OCI-LY1 (cell line): ENCODE data around the gene EVL.

Experiments
- EZH2 ChIP-seq: fragments of 200-600 bp; sonication (generic), shearing (Covaris generic); IDR thresholded peaks from 2 replicates; pipeline ENCODE4 v1.8.0; 2017; ENCODE audit warnings: borderline replicate concordance, mixed run types, mild to moderate bottlenecking, antibody characterized with exemption, low read length, moderate library complexity, mixed read lengths
- TF ChIP-seq, protein P1 (sequence below): fragments of 200-600 bp; sonication (generic), shearing (Covaris generic); IDR thresholded peaks from 2 replicates; pipeline ENCODE4 v1.5.1; 2017; ENCODE audit warnings: mild to moderate bottlenecking, antibody characterized with exemption, low read length, moderate library complexity, mixed read lengths

DNA sequence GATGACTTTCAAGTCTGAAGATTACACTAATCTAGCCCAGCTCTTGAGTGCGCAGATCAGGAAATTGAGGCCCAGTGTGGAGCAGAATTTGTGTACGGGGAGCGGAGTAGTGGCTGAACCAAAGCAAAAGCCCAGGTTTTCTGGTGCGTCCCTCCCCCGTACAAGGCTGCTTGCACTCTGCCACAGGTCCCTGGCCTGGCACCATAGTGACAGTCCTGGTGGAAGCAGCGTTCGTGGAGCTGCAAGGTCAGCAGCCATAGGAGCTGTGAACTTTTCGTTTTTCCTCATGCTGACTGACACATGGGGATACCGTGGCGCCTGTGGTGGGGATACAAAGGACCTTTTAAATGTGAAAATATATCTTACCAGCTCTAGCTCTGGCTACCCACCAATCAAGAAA lies 1.7 kb downstream of the EVL start:
- TF ChIP-seq, protein P1, sequence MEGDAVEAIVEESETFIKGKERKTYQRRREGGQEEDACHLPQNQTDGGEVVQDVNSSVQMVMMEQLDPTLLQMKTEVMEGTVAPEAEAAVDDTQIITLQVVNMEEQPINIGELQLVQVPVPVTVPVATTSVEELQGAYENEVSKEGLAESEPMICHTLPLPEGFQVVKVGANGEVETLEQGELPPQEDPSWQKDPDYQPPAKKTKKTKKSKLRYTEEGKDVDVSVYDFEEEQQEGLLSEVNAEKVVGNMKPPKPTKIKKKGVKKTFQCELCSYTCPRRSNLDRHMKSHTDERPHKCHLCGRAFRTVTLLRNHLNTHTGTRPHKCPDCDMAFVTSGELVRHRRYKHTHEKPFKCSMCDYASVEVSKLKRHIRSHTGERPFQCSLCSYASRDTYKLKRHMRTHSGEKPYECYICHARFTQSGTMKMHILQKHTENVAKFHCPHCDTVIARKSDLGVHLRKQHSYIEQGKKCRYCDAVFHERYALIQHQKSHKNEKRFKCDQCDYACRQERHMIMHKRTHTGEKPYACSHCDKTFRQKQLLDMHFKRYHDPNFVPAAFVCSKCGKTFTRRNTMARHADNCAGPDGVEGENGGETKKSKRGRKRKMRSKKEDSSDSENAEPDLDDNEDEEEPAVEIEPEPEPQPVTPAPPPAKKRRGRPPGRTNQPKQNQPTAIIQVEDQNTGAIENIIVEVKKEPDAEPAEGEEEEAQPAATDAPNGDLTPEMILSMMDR = no peak
- TF ChIP-seq EZH2 = no peak
